Vagina (tissue), 2 donors: ENCODE data around the gene IFT52.

Experiments
- POLR2A ChIP-seq, 2 donors: fragments of 450-650 bp; IDR thresholded peaks; one replicate each; pipeline ENCODE4 v1.6.1; 2017; ENCODE audit warnings: antibody characterized with exemption in 2 of 2, mild to moderate bottlenecking in 2 of 2, moderate library complexity in 2 of 2
- POLR2AphosphoS5 ChIP-seq, 2 donors: sonication (generic); formaldehyde crosslinking; IDR thresholded peaks; one replicate each; pipeline ENCODE4 v1.9.0; 2017; ENCODE audit warnings: antibody characterized with exemption in 2 of 2, mild to moderate bottlenecking in 2 of 2, low read depth in 1 of 2; ENCODE audit not compliant: insufficient read depth in 1 of 2
- TF ChIP-seq, protein P1 (sequence below), 3 experiments: fragments of 450-650 bp in 2 of 3; fragments of 200-600 bp in 1 of 3; sonication (generic) in 1 of 3; IDR thresholded peaks; one replicate each; pipeline ENCODE4 v1.5.1; 2017 to 2019; ENCODE audit warnings: antibody characterized with exemption in 3 of 3, mild to moderate bottlenecking in 2 of 3, moderate library complexity in 2 of 3

DNA sequence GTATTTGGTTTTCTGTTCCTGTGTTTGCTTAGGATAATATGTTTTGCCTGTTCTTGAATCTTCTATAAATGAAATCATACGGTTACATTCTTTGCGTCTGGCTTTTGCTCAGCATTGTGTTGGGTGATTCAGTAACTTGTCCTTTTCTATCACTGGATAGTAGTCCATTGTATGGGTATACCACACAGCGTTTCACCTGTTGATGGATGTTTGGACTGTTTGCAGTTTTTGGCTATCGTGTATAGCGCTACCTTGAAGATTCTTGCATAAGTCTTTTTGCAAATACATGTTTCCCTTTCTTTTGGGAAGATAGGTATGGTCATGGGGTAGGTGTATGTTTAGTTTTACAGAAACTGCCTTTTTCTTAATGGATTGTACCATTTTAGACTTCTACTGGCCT, 85.6 kb downstream of the IFT52 start:
- TF ChIP-seq POLR2A (IDR thresholded peaks at IDR 0.05) = no peak
- TF ChIP-seq, protein P1, sequence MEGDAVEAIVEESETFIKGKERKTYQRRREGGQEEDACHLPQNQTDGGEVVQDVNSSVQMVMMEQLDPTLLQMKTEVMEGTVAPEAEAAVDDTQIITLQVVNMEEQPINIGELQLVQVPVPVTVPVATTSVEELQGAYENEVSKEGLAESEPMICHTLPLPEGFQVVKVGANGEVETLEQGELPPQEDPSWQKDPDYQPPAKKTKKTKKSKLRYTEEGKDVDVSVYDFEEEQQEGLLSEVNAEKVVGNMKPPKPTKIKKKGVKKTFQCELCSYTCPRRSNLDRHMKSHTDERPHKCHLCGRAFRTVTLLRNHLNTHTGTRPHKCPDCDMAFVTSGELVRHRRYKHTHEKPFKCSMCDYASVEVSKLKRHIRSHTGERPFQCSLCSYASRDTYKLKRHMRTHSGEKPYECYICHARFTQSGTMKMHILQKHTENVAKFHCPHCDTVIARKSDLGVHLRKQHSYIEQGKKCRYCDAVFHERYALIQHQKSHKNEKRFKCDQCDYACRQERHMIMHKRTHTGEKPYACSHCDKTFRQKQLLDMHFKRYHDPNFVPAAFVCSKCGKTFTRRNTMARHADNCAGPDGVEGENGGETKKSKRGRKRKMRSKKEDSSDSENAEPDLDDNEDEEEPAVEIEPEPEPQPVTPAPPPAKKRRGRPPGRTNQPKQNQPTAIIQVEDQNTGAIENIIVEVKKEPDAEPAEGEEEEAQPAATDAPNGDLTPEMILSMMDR (IDR thresholded peaks at IDR 0.05) = no peak
- TF ChIP-seq POLR2AphosphoS5 (IDR thresholded peaks at IDR 0.05; ENCODE audit: insufficient read depth in 1 of 2, low read depth in 1 of 2) = no peak
